ENCODE measurements around the gene SSU72.
"Not testable (repeated sequence)": the region's sequence is repeated elsewhere in the genome, so short reads cannot be mapped to it uniquely, and the experiment has no call there.

GRCh38 chr1:1533894-1534291, 40.8 kb downstream of the SSU72 start:
- not testable (repeated sequence) for TF ChIP-seq CTCF (IDR thresholded peaks at IDR 0.05; ENCODE audit: poor library complexity, severe bottlenecking); POLR2AphosphoS5 (IDR thresholded peaks at IDR 0.05)

All from neural cell (in vitro differentiated cells).